OCI-LY1 (cell line): ENCODE measurements around the gene ITPKC.

Experiments
- H2AFZ ChIP-seq: fragments of 200-600 bp; sonication (generic), shearing (Covaris generic); 2 replicates; pipeline ENCODE4 v1.6.0; 2014; ENCODE audit warnings: antibody characterized with exemption, mild to moderate bottlenecking, low read length
- H3F3A ChIP-seq: fragments of 200-600 bp; sonication (generic), shearing (Covaris generic); 2 replicates; pipeline ENCODE4 v1.6.0; 2014; ENCODE audit warnings: mild to moderate bottlenecking, antibody characterized with exemption, low read length, moderate library complexity; ENCODE audit not compliant: insufficient read depth
- H3K27ac ChIP-seq: fragments of 200-600 bp; sonication (generic); 2 replicates; pipeline ENCODE4 v1.5.1; 2014; ENCODE audit warnings: low read length, mixed run types, mild to moderate bottlenecking, low read depth; ENCODE audit not compliant: poor library complexity, severe bottlenecking
- H3K27me3 ChIP-seq: fragments of 200-600 bp; sonication (generic); 2 replicates; pipeline ENCODE4 v1.6.0; 2014; ENCODE audit warnings: antibody characterized with exemption, mild to moderate bottlenecking, low read length, moderate library complexity; ENCODE audit not compliant: insufficient read depth
- H3K36me3 ChIP-seq: fragments of 200-600 bp; sonication (generic); 2 replicates; pipeline ENCODE4 v1.6.1; 2014; ENCODE audit warnings: mild to moderate bottlenecking, antibody characterized with exemption, low read length, moderate library complexity, mixed read lengths; ENCODE audit not compliant: insufficient read depth
- H3K4me1 ChIP-seq: fragments of 200-600 bp; sonication (generic); 2 replicates; pipeline ENCODE4 v1.5.1; 2014; ENCODE audit warnings: mild to moderate bottlenecking, low read length, moderate library complexity; ENCODE audit not compliant: insufficient read depth, severe bottlenecking
- H3K4me2 ChIP-seq: fragments of 200-600 bp; sonication (generic), shearing (Covaris generic); 2 replicates; pipeline ENCODE4 v1.6.1; 2014; ENCODE audit warnings: low read length
- H3K4me3 ChIP-seq: fragments of 200-600 bp; sonication (generic); 2 replicates; pipeline ENCODE4 v1.5.1; 2014; ENCODE audit warnings: low read length, low read depth, mild to moderate bottlenecking, mixed read lengths; ENCODE audit not compliant: poor library complexity, severe bottlenecking
- H3K79me2 ChIP-seq: fragments of 200-600 bp; shearing (Covaris generic); 2 replicates; pipeline ENCODE4 v1.6.1; 2016; ENCODE audit warnings: mixed run types, low read length, mixed read lengths; ENCODE audit not compliant: insufficient read depth
- H3K9ac ChIP-seq: fragments of 200-600 bp; sonication (generic), shearing (Covaris generic); 2 replicates; pipeline ENCODE4 v1.6.1; 2014; ENCODE audit warnings: mild to moderate bottlenecking, low read length, mixed read lengths
- H3K9me2 ChIP-seq: fragments of 200-600 bp; sonication (generic), shearing (Covaris generic); 2 replicates; pipeline ENCODE4 v1.6.1; 2014; ENCODE audit warnings: low read depth, mild to moderate bottlenecking, low read length, mixed read lengths
- H3K9me3 ChIP-seq: fragments of 200-600 bp; shearing (Covaris generic); 2 replicates; pipeline ENCODE4 v1.6.1; 2014; ENCODE audit warnings: low read length, mixed read lengths
- H4K20me1 ChIP-seq: fragments of 200-600 bp; sonication (generic), shearing (Covaris generic); 2 replicates; pipeline ENCODE4 v1.6.0; 2016; ENCODE audit warnings: mild to moderate bottlenecking, low read length; ENCODE audit not compliant: insufficient read depth
- CTCF ChIP-seq: fragments of 200-600 bp; sonication (generic), shearing (Covaris generic); IDR thresholded peaks from 2 replicates; pipeline ENCODE4 v1.5.1; 2017; ENCODE audit warnings: mild to moderate bottlenecking, antibody characterized with exemption, low read length, moderate library complexity, mixed read lengths
- EZH2 ChIP-seq: fragments of 200-600 bp; sonication (generic), shearing (Covaris generic); IDR thresholded peaks from 2 replicates; pipeline ENCODE4 v1.8.0; 2017; ENCODE audit warnings: borderline replicate concordance, mixed run types, mild to moderate bottlenecking, antibody characterized with exemption, low read length, moderate library complexity, mixed read lengths

Gene ITPKC

GRCh38 chr19:40686882-40687524, 29.9 kb upstream of the ITPKC start:
- Histone ChIP-seq H3K79me2 (no peaks in the 10 kb centered on the region), H3K4me3 (peak overlapping the region; percentile 81), H3K4me2 (peak overlapping the region; percentile 100), H3F3A (0 out of 2 replicates have a peak, but pooled peaks cover 7% of the 10 kb centered on the region), H3K9me2 (no peaks in the 10 kb centered on the region), H4K20me1 (no peaks in the 10 kb centered on the region), H3K9ac (no peak overlapping the region; the same call in 1 of the 2 replicates), H3K27ac (peak overlapping the region; percentile 67), H3K27me3 (no peaks in the 10 kb centered on the region), H3K9me3 (no peaks in the 10 kb centered on the region), H2AFZ (no peak overlapping the region), H3K4me1 (peaks cover 40% of the 10 kb centered on the region), H3K36me3 (peaks cover 11% of the 10 kb centered on the region; the same call in 1 of the 2 replicates)
- no peak for TF ChIP-seq CTCF
- no peak for TF ChIP-seq EZH2

DNA sequence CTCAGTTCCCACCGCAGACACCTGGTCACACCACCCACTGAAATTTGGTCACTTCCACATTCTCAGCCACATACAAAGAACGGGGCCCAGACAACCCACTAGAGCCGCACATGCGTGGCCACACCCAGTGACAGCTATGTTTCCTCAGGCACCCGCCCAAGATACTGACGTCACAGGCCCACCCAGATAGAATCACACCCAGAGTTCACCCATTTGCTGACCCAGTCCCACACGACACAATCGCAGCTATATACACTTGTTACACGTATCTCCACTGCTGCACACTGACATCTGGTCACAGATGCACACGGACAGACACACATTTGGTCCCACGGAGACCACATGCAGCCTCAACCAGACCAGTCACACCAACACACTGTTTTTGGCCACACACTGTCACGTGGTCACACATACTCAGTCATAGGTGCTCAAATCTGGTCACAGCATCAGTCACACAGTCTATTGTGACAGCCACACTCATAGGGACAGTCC, 29.3 kb upstream of the ITPKC start:
- Histone ChIP-seq H3K27me3 (no peaks in the 10 kb centered on the region), H3K4me2 (peak overlapping the region; percentile 100), H3K4me3 (peak overlapping the region; percentile 81), H3K36me3 (peaks cover 11% of the 10 kb centered on the region; the same call in 1 of the 2 replicates), H3K9me3 (no peaks in the 10 kb centered on the region), H3F3A (0 out of 2 replicates have a peak, but pooled peaks cover 7% of the 10 kb centered on the region), H3K9ac (peak overlapping the region; percentile 11; the same call in 1 of the 2 replicates), H3K9me2 (no peaks in the 10 kb centered on the region), H3K27ac (peak overlapping the region; percentile 67), H4K20me1 (no peaks in the 10 kb centered on the region), H3K4me1 (peaks cover 40% of the 10 kb centered on the region), H2AFZ (no peak overlapping the region), H3K79me2 (no peaks in the 10 kb centered on the region)
- TF ChIP-seq EZH2 (no peak), CTCF (no peak)

GRCh38 chr19:40688309-40688708, 28.6 kb upstream of the ITPKC start:
- no peaks in the 10 kb centered on the region for H3K9me2 ChIP-seq
- no peak overlapping the region; the same call in 1 of the 2 replicates for H3K9ac ChIP-seq
- H2AFZ ChIP-seq: no peak overlapping the region
- H3K79me2 ChIP-seq: no peaks in the 10 kb centered on the region
- no peaks in the 10 kb centered on the region for H3K27me3 ChIP-seq
- peaks cover 40% of the 10 kb centered on the region for H3K4me1 ChIP-seq
- peak overlapping the region; percentile 67 for H3K27ac ChIP-seq
- H3K36me3 ChIP-seq: peaks cover 11% of the 10 kb centered on the region; the same call in 1 of the 2 replicates
- H3K9me3 ChIP-seq: no peaks in the 10 kb centered on the region
- H3F3A ChIP-seq: 0 out of 2 replicates have a peak, but pooled peaks cover 7% of the 10 kb centered on the region
- peak overlapping the region; percentile 81 for H3K4me3 ChIP-seq
- H4K20me1 ChIP-seq: no peaks in the 10 kb centered on the region
- peak overlapping the region; percentile 100 for H3K4me2 ChIP-seq
- no peak for TF ChIP-seq CTCF
- no peak for TF ChIP-seq EZH2
